Activated T-helper 9 cell treated with anti-CD3 and anti-CD28 coated beads, Interleukin-2, amount 50 U/mL, for 16 hours (primary cell): ENCODE measurements around the gene EBP.
"Not testable (repeated sequence)": the region's sequence is repeated elsewhere in the genome, so short reads cannot be mapped to it uniquely, and the experiment has no call there.

Source experiments
- DNase-seq: peaks from one replicate; pipeline ENCODE4 v3.0.0-alpha.2; 2020; ENCODE audit warnings: low read depth

Gene EBP

GRCh38 chrX:48525853-48526252 lies 4.2 kb downstream of the EBP start:
- not testable (repeated sequence) for DNase-seq

- DNase-seq, result no peak
Observed at GRCh38 chrX:48530736-48531135, 9.1 kb downstream of the EBP start.

- DNase-seq, result no peak
Observed at GRCh38 chrX:48531358-48531959, 9.9 kb downstream of the EBP start.

DNA sequence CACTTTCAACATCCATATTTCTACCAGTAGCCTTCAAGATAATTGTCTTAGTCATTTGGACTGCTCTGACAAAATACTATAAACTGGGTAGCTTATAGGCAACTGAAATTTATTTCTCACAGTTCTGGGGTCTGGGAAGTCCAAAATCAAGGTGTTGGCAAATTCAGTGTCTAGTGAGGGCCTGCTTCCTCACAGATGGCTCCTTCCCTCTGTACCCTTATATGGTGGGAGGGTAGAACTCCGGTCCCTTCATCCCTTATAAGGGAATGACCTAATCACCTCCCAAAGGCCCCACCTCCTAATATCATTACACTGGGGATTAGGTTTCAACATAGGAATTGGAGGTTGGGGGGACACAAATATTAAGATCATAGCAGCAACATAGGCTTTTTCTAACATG lies 10.6 kb downstream of the EBP start:
- no peak for DNase-seq

GRCh38 chrX:48533165-48533564 lies 11.6 kb downstream of the EBP start:
- DNase-seq, result no peak

GRCh38 chrX:48538641-48539344 lies 17.2 kb downstream of the EBP start:
- DNase-seq, result no peak

DNA sequence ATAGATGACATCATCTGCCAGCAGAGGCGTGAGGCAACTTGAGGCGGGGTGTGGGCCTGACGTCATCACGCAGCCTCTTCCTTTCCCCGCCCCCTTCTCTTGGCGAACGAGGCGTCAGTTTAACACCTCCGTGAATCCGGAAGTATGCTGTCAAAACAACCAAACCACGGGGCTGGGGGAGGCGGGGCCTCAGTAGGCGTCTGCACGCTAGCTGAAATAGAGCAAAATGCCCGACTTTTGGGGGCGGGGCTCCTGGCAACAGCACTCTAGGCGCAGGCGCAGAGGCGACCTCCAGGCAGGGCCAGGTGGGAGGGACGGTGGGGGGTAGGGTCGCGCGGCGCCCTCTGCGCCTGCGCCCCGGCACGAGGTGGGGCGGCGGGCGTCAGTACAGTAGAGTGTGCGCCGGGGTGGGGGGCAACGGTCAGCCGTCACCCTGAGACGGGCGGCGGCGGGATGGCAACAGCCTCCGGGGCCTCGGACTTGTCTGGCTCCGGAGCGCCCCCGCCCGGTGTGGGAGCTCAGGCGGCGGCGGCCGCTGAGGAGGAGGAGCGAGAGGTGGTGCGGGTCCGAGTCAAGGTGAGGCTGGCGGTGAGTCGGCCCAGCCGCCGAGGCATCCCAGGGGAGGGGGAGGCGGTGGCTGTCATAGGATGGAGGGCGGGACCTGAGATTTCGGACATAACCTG lies 17.9 kb downstream of the EBP start, which contains the start of gene TBC1D25:
Gene TBC1D25 (plus strand): TSS at position 370 of the 683 bp plus-strand sequence. CDS start 84 bp downstream, at position 454.
- peak; percentile 92 for DNase-seq

DNA sequence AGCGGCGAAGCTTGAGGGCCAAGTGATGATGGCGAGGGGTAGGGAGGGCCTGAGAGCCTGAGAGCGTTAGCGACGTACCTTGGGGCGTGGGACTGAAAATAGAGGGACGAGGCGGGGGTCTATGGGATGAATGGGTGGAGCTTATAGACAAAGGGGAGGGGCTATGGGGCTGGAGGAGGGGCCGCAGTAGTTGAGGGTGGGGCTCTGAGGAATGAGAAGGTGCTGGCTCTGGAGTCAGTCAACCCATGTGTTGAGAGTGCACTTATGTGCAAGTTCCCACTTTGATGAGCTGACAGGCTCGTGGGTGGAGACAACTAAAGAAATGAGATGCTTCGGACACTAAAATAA lies 18.4 kb downstream of the EBP start:
- DNase-seq, result peak; percentile 21

GRCh38 chrX:48540480-48540879 lies 18.9 kb downstream of the EBP start:
- no peak for DNase-seq

GRCh38 chrX:48541140-48541814 lies 19.7 kb downstream of the EBP start:
- DNase-seq, result no peak

GRCh38 chrX:48548871-48549270 lies 27.3 kb downstream of the EBP start:
- no peak for DNase-seq

GRCh38 chrX:48555731-48556325 lies 34.2 kb downstream of the EBP start:
- not testable (repeated sequence) for DNase-seq

GRCh38 chrX:48558271-48558670 lies 36.7 kb downstream of the EBP start:
- no peak for DNase-seq

GRCh38 chrX:48559636-48560035 lies 38.0 kb downstream of the EBP start:
- DNase-seq, result no peak

DNA sequence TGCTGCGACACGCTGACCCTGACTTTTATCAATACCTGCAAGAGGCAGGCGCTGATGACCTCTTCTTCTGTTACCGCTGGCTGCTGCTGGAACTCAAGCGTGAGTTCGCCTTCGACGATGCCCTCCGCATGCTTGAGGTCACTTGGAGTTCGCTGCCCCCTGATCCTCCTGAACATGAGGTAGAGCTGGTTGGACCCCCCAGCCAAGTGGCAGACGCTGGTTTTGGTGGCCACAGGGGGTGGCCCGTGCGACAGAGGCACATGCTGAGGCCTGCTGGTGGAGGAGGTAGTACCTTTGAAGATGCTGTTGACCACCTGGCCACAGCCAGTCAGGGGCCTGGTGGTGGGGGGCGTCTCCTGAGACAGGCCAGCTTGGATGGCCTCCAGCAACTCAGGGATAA lies 38.4 kb downstream of the EBP start:
- no peak for DNase-seq

GRCh38 chrX:48560681-48561080 lies 39.1 kb downstream of the EBP start:
- DNase-seq, result no peak

DNA sequence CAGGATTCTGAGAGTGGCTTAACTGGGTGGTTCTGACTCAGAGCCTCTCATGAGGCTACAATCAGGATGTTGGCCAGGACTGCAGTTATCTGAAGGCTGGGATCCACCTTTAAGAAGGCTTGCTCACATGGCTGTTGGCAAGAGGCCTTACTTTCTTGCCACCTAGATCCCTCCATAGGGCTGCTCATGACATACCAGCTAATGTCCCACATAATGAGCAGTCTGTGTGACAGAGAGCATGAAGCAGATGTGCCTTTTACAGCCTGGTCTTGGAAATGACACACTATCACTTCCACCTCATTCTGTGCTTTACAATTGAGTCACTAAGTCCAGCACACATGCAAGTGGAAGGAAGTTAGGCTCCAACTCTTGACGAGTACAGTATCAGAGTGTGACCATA lies 48.4 kb downstream of the EBP start:
- DNase-seq, result no peak

GRCh38 chrX:48573690-48574269 lies 52.2 kb downstream of the EBP start:
- no peak for DNase-seq

- DNase-seq, result peak; percentile 86
Observed at GRCh38 chrX:48574270-48575266, 53.0 kb downstream of the EBP start, which contains the start of gene RBM3. Gene RBM3 (plus strand): TSS chrX:48574484. CDS start chrX:48575181, 697 bp downstream.

- DNase-seq, result no peak
Observed at GRCh38 chrX:48575642-48576041, 54.0 kb downstream of the EBP start.

DNA sequence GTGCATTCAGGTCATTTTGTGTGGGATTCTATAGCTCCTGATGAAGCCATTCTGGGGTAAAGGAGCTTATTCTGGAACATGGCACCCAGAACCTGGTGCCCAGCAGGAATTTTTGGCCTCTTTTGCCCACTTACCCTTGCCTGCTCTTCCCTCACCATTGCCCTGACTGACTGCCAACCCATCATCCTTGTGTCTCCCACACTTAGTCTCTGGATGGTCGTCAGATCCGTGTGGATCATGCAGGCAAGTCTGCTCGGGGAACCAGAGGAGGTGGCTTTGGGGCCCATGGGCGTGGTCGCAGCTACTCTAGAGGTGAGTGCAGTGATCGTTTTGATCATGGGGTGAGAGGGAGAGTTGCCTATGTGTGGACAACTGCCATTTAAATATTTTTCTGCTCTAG lies 54.5 kb downstream of the EBP start:
- no peak for DNase-seq
